Pancreas (tissue), 10 donors: Measurements from ENCODE around the gene FAM81A. TPM values are rescaled to one million over a fixed set of nuclear protein-coding genes. Genes with fewer than 3 reads are reported as not detected.

Experiments used
- ATAC-seq, 4 donors: fragments of 200-7000 bp; cut with Tn5 transposase; one replicate each; pipeline versions ENCODE4 v1.8.0 to v1.9.1; 2020; ENCODE audit warnings: mild to moderate bottlenecking in 4 of 4, moderate library complexity in 4 of 4
- DNase-seq, 6 donors: peaks; one replicate each; pipeline ENCODE4 v3.0.0-alpha.2; 2020
- FAIRE-seq: peaks from 2 replicates; lab custom pipeline; 2012; peaks lifted over from hg19 to GRCh38; lab: Jason Lieb, UNC
- H3K27ac ChIP-seq, 4 donors: fragments of 200-600 bp; sonication (generic); 1 replicate in 3 of 4; 2 replicates in 1 of 4; pipeline versions ENCODE4 v1.5.0 to v1.8.0; 2020
- H3K27me3 ChIP-seq, 4 donors: fragments of 200-600 bp; one replicate each; pipeline ENCODE4 v1.8.0; 2021
- H3K36me3 ChIP-seq, 3 donors: fragments of 200-600 bp; sonication (generic) in 1 of 3; one replicate each; pipeline versions ENCODE4 v1.5.0 to v1.8.0; 2020 to 2021
- H3K4me1 ChIP-seq, 3 donors: fragments of 200-600 bp; one replicate each; pipeline ENCODE4 v1.8.0; 2021
- H3K4me3 ChIP-seq, 4 donors: fragments of 200-600 bp; sonication (generic) in 2 of 4; one replicate each; pipeline versions ENCODE4 v1.5.0 to v1.8.0; 2020 to 2021
- H3K9me3 ChIP-seq, 4 donors: fragments of 200-600 bp; one replicate each; pipeline ENCODE4 v1.8.0; 2021
- WGBS, 2 donors: extraction: QIAGEN DNeasy Blood & Tissue Kit; methylation state at CpG; one replicate each; pipeline ENCODE4 v1.1.7; 2013; 5-methylcytosine and 5-hydroxymethylcytosine counted together
- intact Hi-C, 3 donors: fragments of 100-400 bp; cut with DNase I; formaldehyde crosslinking; loops; one replicate each; pipeline versions ENCODE4 v1.11.1 to v1.14.2; 2022
- polyA plus RNA-seq, 2 donors: library from polyadenylated mRNA; stranded (reverse); fragments of 200-250 nt; gene quantifications; one replicate each; pipeline ENCODE4 v1.2.3, GENCODE V29; 2013
- total RNA-seq, 6 donors: library from RNA; stranded (reverse); fragmentation: NEBNext Ultra II Directional in 4 of 6; extraction: Animal tissue kit (Norgen Biotek cat#: 25700) in 4 of 6; gene quantifications; one replicate each; pipeline versions ENCODE4 v1.2.1 to v1.2.4, GENCODE V29; 2021 to 2023
- TF ChIP-seq, protein P1 (sequence below), 4 donors: fragments of 200-600 bp; sonication (generic) in 3 of 4; IDR thresholded peaks; one replicate each; pipeline versions ENCODE4 v1.5.0 to v1.8.0; 2021; ENCODE audit warnings: antibody characterized with exemption in 4 of 4
- donor health status: healthy with polysubstance abuse.
- donor health status: DM: no; HTN: no; CAD: no; lungs with moderate emphysema.
- donor health status: DM: no; HTN: no; CAD: no.
- donor health status: control.
- donor health status: control.
- donor health status: Bipolar disorder and iron deficiency.
- donor health status: DM: yes; HTN: yes; CAD: no.
- donor health status: DM: no; HTN: no; CAD: no.
- donor health status: DM: no; HTN: no; CAD: no.
- donor health status: DM: yes; HTN: yes; CAD: no.

Gene FAM81A
- total and polyA plus RNA-seq, 8 donors: 0.34 to 2.2 (median 0.62) TPM

DNA sequence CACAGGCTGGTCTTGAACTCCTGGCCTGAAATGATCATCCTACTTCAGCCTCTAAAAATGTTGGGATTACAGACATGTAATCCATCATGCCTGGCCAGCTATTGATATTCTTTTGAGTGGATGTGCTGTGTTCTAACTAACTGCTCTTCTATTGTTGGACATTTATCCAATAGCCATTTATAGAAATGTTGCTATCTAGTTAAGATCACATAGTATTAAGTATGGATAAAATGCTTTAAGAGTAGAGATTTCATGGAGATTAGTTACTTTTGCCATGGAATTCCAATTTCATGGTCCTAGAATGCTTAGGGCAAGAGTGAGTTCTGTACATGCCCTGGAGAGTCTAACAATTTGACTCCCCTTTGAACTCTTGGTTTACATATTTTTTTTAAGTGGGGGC, 10.9 kb downstream of the FAM81A start:
- H3K27ac ChIP-seq: no peak overlapping the region
- intact Hi-C loops: no loop called here
- no peaks in the 10 kb centered on the region for H3K36me3 ChIP-seq
- FAIRE-seq: no peak
- H3K4me3 ChIP-seq: no peak overlapping the region
- H3K9me3 ChIP-seq: no peaks in the 10 kb centered on the region
- H3K4me1 ChIP-seq: no peaks in the 10 kb centered on the region
- TF ChIP-seq, protein P1, sequence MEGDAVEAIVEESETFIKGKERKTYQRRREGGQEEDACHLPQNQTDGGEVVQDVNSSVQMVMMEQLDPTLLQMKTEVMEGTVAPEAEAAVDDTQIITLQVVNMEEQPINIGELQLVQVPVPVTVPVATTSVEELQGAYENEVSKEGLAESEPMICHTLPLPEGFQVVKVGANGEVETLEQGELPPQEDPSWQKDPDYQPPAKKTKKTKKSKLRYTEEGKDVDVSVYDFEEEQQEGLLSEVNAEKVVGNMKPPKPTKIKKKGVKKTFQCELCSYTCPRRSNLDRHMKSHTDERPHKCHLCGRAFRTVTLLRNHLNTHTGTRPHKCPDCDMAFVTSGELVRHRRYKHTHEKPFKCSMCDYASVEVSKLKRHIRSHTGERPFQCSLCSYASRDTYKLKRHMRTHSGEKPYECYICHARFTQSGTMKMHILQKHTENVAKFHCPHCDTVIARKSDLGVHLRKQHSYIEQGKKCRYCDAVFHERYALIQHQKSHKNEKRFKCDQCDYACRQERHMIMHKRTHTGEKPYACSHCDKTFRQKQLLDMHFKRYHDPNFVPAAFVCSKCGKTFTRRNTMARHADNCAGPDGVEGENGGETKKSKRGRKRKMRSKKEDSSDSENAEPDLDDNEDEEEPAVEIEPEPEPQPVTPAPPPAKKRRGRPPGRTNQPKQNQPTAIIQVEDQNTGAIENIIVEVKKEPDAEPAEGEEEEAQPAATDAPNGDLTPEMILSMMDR (IDR thresholded peaks at IDR 0.05): no peak
- ATAC-seq: no peak
- H3K27me3 ChIP-seq: no peaks in the 10 kb centered on the region
- no peak for DNase-seq

DNA sequence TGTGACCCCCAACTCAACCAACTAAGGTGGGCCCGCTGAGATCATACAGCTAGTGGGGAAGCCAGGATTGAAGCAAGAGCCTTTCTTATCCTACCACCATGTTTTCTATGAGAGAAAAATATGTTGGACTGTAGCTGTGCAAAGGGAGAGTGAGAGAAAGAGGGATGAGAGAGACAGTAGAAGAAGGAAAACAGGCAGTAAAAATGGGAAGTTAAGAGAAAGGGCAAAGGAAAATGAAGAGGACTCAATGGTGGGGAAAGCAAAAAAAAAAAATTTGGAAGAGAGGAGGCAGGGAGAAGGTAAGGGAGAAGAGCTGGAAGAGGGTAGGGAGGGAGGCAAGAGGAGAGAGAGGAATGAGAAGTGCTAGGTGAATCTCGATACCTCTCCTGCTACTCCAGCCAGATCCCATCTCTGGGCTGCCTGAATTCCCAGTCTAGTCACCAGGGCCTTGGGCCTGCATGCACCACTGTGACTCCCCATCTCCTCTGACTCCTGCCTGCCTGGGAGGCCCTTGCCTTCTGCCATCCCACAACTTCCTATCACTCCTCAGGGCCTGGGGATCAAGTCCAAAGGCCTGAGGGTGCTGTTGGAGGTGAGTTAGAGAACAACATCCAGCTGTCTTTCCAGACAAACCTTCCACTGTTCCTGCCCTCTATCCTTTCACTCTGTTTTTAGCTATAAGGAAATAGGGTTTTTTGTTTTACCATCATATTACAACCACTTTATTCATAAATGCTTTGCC, 15.7 kb downstream of the FAM81A start:
- whole genome bisulfite sequencing, 2 donors: 83 to 98% methylated on average over 2 of the region's 2 CpGs
- Histone ChIP-seq H3K9me3 (no peaks in the 10 kb centered on the region), H3K36me3 (no peaks in the 10 kb centered on the region), H3K27me3 (no peaks in the 10 kb centered on the region), H3K27ac (no peak overlapping the region), H3K4me3 (no peak overlapping the region), H3K4me1 (peaks cover 0 to 2% (median 0%) of the 10 kb centered on the region in 3 donors)
- DNase-seq: no peak
- no peak for FAIRE-seq
- ATAC-seq: no peak
- intact Hi-C loops: no loop called here
- TF ChIP-seq, protein P1 (IDR thresholded peaks at IDR 0.05): no peak

DNA sequence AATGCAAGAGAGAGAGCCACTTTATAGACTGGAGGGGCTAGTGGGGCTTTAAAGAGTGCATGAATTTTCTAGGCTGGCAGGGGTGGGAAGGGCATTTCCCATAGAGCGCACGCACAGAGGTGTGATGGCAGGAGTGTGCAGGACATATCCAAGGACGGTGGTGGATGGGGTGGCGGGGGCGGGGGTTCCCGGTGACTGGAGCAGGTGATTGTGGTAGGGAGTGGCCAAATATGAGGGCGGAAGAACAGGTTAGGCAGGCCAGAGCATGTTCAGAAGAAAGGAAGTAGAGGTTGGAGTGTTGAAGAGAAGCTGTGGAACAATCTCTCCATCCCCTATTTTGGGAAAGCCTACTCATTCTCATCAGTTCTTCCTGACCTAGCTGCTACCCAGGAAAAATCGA, 18.1 kb downstream of the FAM81A start:
- no peak overlapping the region for H3K4me3 ChIP-seq
- H3K4me1 ChIP-seq: peaks cover 0 to 2% (median 0%) of the 10 kb centered on the region in 3 donors
- H3K36me3 ChIP-seq: no peaks in the 10 kb centered on the region
- H3K27me3 ChIP-seq: no peaks in the 10 kb centered on the region
- TF ChIP-seq, protein P1 (IDR thresholded peaks at IDR 0.05): no peak
- 26% methylated on average over 7 to 8 of the region's 8 CpGs for WGBS, 2 donors
- FAIRE-seq (no peak), DNase-seq (peak in 5 of 6 donors; percentile 45 to 63 (median 56)), ATAC-seq (peak; percentile 74 to 99 (median 90))
- no peaks in the 10 kb centered on the region for H3K9me3 ChIP-seq
- peak overlapping the region in 1 of 4 donors; percentile 35 for H3K27ac ChIP-seq
- intact Hi-C loops: no loop called here

DNA sequence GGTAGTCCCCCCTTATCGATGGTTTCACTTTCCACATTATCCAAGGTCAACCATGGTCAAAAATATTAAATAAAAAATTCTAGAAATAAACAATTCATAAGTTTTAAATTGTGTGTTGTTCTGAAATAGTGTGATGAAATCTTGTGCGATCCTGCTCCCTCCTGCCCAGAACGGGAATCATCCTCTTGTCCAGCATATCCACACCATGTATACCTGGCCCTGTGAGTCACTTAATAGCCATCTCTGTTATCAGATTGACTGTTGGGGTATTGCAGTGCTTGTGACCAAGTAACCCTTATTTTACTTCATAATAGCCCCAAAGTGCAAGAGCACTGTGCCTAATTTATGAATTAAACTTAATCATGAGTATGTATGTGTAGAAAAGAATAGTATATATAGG, 19.1 kb downstream of the FAM81A start:
- no peaks in the 10 kb centered on the region for H3K9me3 ChIP-seq
- 85 to 86% methylated on average over 3 of the region's 3 CpGs for WGBS, 2 donors
- ATAC-seq (no peak), FAIRE-seq (no peak), DNase-seq (no peak)
- H3K27me3 ChIP-seq: no peaks in the 10 kb centered on the region
- H3K4me1 ChIP-seq: peaks cover 0 to 2% (median 0%) of the 10 kb centered on the region in 3 donors
- H3K36me3 ChIP-seq: no peaks in the 10 kb centered on the region
- no peak overlapping the region for H3K4me3 ChIP-seq
- intact Hi-C loops: no loop called here
- no peak overlapping the region for H3K27ac ChIP-seq
- TF ChIP-seq, protein P1 (IDR thresholded peaks at IDR 0.05): no peak

DNA sequence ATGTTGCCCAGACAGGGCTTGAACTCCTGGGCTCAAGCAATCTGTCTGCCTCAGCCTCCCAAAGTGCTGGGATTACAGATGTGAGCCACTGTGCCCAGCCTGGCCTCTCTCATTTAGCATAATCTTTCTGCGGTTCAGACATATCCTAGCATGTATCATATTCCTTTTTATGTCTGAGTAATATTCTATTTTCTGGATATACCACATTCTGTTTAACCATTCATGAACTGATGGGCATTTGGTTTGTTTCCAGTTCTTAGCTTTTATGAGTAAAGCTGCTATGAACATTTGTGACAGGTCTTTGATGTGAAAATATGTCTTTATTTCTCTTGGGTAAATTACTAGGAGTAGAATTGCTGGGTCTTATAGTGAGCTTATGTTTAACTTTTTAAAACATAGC, 23.5 kb downstream of the FAM81A start:
- H3K27me3 ChIP-seq: no peaks in the 10 kb centered on the region
- ATAC-seq (no peak), DNase-seq (no peak), FAIRE-seq (no peak)
- H3K36me3 ChIP-seq: no peaks in the 10 kb centered on the region
- 96 to 100% methylated on average over 1 of the region's 1 CpG for WGBS, 2 donors
- no peaks in the 10 kb centered on the region for H3K4me1 ChIP-seq
- H3K9me3 ChIP-seq: no peaks in the 10 kb centered on the region
- no peak overlapping the region for H3K4me3 ChIP-seq
- no peak overlapping the region for H3K27ac ChIP-seq
- intact Hi-C loops: no loop called here
- TF ChIP-seq, protein P1 (IDR thresholded peaks at IDR 0.05): no peak
